ENCODE measurements around the gene XYLT2. TPM values are rescaled to one million over a fixed set of nuclear protein-coding genes. Genes with fewer than 3 reads are reported as not detected.

XYLT2 gene
- polyA plus RNA-seq, 3 donors = 15.6 to 29.2 (median 25.7) TPM

DNA sequence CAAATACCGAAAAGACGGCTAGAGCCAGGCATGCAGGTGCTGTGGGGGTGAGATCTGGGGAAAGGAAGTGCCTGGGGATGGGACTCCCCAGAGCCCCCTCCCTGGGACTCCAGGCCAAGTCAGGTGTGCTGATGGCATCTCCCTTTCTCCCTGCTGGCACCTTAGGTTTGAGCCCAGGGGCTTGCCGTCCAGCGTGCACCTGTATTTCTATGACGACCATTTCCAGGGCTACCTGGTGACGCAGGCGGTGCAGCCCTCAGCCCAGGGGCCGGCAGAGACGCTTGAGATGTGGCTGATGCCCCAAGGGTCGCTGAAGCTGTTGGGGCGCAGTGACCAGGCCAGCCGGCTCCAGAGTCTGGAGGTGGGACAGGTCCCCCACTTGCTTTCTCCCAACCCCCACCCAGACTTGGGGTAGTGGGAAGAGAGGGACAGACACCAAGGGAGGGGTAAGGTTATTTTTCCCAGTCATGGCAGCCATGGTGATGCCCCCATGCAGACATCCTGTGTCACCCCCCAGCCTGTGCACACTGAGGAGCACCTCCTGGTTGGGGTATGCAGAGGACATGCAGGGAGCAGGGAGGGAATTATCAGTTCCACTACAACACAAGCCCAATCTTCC, 11.1 kb downstream of the XYLT2 start:
- DNase-seq (ENCODE audit: extremely low read depth in 1 of 11, low read depth in 9 of 11, low spot score in 4 of 11) = no peak

DNA sequence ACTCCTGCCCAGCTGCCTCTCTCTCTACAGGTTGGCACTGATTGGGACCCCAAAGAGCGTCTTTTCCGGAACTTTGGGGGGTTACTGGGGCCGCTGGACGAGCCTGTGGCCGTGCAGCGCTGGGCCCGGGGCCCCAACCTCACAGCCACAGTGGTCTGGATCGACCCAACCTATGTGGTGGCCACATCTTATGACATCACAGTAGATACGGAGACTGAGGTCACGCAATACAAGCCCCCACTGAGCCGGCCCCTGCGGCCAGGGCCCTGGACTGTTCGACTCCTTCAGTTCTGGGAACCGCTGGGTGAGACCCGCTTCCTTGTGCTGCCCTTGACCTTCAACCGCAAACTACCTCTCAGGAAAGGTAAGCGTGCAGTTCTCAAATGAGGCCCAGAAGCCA, 12.3 kb downstream of the XYLT2 start:
- DNase-seq (ENCODE audit: extremely low read depth in 1 of 11, low read depth in 9 of 11, low spot score in 4 of 11) = no peak

DNA sequence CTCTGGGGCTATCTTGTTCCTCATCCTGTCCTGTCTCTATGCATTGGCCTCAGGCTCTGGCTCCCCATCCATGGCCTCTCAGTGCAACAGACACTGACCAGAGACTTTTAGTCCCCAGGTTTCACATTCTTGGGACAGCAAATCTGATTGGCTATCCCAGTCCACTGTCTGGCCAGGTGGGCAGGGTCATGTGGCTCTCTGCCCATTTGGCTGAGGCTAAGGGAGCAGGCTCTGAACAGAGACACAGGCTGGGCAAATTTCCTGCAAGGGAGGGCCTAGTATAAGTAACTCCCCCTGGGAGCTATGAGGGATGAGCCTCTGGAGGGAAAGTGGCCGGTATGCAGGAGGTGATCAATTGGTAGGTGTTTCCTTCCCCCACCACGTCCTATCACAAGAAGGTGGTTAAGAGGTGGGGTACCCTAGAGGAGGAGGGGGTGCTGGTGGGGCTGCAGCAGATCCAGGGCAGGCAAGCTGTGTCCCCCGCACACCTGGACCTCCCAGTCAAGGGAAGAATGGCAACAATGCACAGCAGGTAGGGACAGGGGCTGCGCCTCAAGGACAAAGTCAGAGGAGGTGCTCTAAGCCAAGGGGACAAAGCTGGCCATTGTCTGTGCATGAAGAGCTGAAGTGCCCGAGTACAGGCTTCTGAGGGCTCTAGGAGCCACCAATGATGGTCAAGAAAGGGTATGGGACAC, 13.2 kb downstream of the XYLT2 start:
- no peak for DNase-seq (ENCODE audit: extremely low read depth in 1 of 11, low read depth in 9 of 11, low spot score in 4 of 11)

DNA sequence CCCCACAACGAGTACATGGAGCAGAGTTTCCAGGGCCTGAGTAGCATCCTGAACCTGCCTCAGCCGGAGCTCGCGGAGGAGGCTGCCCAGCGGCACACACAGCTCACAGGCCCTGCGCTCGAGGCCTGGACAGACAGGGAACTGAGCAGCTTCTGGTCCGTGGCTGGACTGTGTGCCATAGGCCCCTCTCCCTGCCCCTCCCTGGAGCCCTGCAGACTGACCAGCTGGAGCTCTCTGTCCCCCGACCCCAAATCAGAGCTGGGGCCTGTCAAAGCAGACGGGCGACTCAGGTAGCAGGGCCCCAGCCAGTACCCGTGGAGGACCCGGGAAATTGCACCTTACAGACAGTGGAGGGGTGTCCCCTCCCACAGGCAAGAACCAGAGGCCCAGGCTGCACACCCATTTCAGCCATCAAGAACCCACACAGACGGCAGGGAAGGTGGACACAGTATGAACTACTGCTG, 14.1 kb downstream of the XYLT2 start:
- DNase-seq (ENCODE audit: extremely low read depth in 1 of 11, low read depth in 9 of 11, low spot score in 4 of 11) = no peak

DNA sequence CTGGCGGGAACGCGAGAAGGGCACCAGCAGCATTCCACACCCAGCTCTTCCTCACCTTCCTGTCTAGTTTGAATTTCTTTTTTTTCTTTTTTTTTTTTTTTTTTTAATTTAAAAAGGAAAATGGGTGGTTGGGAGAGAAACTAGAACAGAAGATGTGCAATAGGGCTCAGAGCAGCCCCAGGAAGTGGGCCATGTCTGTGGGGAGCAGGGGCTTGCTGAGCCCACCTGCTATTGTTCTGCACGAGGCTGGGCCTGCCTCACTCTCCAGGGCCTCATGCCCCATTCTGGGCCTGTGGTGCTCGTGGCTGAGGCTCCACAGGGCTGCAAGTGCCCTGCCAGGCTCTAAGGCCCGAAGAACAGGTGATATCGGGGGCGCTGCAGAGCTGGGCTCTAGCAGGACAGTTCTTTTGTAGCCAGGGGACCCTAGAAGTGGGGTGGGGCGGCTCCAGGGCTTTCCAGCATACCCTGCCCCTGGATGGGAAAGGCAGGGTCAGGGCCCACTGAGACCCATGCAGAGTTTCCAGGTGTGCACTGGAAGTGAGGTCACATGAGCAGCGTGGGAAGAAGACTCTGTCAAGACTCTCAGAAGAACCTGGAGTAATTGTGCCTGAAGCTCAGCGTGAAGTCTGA, 14.7 kb downstream of the XYLT2 start:
- DNase-seq (ENCODE audit: extremely low read depth in 1 of 11, low read depth in 9 of 11, low spot score in 4 of 11) = no peak

DNA sequence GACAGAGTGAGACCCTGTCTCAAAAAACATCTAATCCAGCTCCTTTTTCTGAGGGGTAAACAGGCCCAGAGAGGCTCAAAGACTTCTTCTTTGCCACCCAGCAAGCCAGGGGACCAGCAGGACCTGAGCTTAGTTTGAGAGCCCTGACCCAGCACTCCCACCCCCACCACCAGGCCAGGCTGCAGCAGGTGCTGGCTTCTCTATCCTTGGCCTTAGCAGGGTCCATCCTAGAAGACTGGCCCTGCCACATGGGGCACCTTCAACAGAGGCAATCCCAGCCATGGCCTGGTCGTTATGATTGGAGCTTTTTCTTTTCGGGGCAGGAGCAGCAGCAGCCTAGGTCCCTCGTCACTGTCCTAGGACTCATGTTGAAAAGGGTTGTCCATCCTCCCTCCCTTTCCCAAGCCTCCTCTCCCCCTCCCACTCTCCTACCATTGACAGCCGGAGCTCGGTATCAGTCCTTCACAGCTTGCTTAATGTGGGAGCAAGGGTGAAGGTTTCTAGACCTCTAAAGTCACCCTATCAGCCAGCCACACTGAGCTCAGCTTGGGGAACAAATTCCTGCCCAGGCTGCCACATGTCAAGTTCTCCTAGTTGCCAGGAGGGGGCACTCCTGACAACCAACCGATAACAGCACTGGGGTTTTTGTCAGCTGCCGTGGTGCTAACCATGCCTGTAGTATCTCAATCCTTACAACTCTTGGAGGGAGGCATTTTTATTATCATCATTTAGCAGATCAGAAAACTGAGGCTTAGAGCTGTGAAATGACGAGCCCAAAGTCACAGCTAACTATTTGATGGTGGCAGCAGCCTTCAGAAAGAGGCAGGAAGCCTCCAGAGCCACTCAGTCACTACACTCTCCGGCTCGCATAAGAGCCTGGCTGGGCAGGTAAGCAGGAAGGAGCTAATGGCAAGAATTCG, 15.9 kb downstream of the XYLT2 start:
- peak in 4 of 11 donors; percentile 39 to 46 (median 44) for DNase-seq (ENCODE audit: extremely low read depth in 1 of 11, low read depth in 9 of 11, low spot score in 4 of 11)

DNA sequence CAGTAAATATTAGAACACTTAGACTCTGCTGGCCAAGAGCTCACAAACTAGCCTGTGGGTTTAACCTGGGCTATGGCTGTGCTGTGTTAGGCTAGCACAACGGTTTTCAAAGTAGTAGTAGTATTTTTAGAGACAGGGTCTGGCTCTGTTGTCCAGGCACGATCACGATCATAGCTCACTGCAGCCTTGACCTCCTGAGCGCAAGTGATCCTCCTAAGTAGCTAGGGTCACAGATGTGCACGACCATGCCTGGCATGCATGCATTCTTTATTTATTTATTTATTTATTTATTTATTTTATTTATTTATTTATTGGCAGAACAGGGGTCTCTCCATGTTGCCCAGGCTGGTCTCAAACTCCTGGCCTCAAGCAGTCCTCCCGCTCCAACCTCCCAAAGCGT, 16.7 kb downstream of the XYLT2 start:
- DNase-seq (ENCODE audit: extremely low read depth in 1 of 11, low read depth in 9 of 11, low spot score in 4 of 11) = no peak

DNA sequence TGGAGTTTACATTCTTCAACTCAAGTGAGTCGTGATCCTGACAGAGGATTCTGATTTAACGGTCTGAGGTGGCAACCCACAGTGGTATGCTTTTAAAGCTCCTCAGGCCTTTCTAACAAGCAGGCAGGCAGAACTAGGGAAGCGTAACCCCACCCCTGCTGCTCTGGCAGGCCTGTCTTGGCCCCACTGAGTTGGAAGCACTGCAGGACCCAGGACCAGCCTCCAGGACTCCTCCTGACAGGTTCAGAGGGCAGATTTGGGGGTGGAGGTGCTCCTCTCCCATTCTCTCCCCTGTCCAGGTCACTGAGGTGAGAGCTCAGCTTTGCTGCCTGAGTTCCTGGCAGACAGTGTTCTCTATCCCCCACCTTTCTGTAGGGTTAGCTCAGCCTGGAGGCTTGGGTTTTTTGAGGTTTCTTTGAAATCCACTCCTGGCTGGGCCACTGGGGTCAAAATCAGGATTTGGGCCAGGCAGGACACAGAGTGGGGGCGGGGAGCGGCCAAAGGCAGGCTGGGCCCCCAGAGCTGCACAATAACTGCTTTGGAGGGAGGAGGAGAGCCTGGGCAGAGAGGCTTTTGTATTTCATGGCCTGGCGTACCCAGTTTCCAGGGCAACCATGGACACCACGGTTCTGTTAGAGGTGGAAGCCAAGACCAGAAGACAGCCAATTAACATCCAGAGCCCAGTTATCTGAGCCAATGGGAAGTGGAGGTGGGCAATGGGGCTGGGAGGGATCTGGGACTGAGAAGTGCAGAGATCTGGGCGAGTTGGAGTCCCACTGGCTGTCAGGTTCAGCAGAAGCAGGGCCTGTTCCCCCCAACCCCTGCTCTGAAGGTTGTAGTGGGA, 17.5 kb downstream of the XYLT2 start:
- DNase-seq (ENCODE audit: extremely low read depth in 1 of 11, low read depth in 9 of 11, low spot score in 4 of 11) = peak in 1 of 11 donors; percentile 48

DNA sequence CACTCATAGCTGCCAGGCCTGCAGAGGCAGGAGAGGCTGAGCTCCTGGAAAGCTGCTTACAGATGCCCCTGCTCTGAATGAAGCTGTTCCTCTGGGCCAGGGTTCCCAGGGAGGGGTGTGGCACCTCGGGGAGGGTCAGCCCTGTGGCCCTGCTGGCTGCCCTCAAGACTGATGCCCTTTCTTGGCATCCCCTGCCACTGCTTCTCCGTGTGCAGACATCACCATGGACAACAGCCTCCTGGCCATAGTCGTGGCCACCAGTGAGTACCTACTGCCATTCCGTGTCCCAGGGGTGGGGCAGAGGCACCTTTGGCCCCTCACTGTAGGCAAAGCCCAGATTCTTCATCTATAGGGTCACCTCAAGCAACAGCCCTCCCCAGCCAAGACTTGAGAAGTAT, 18.1 kb downstream of the XYLT2 start:
- DNase-seq (ENCODE audit: extremely low read depth in 1 of 11, low read depth in 9 of 11, low spot score in 4 of 11) = no peak

DNA sequence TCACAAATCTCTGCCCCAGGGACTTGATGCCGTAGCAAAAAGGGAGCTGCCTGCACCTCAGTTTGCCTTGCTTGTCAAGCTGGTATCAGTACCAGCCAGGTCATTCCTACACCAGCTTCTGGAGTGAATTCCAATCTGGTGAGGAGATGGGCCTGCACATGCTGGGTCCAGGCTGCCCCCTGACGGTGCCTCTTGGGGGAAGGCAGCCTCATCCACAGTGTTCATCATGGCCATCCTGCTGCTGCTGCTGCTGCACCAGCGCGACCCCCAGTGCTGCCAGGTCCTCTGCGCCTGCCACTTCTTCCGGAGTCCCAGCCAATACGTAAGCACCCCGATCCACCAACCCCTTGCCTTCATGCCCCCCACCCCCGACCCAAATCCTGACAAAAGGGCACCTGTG, 18.8 kb downstream of the XYLT2 start:
- DNase-seq (ENCODE audit: extremely low read depth in 1 of 11, low read depth in 9 of 11, low spot score in 4 of 11) = no peak

DNA sequence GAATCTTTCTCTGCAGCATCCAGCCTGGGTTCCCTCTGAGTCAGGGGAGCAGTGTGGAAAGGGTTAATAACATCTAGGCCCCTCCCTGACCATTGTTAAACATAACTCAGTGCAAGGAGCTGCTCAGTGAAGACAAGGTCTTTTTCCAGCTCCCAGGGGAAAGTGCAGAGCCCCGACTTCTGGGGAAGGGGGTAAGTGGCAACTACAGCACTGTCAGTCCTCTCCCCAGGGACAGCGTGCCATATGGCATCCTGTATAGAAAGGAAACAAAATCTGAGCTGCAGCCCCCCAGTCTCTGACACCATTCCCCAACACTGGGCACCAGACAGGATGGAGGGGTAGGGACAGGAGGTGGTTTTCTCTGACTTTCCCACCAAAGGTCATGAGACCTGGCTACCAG, 19.2 kb downstream of the XYLT2 start:
- no peak for DNase-seq (ENCODE audit: extremely low read depth in 1 of 11, low read depth in 9 of 11, low spot score in 4 of 11)

DNA sequence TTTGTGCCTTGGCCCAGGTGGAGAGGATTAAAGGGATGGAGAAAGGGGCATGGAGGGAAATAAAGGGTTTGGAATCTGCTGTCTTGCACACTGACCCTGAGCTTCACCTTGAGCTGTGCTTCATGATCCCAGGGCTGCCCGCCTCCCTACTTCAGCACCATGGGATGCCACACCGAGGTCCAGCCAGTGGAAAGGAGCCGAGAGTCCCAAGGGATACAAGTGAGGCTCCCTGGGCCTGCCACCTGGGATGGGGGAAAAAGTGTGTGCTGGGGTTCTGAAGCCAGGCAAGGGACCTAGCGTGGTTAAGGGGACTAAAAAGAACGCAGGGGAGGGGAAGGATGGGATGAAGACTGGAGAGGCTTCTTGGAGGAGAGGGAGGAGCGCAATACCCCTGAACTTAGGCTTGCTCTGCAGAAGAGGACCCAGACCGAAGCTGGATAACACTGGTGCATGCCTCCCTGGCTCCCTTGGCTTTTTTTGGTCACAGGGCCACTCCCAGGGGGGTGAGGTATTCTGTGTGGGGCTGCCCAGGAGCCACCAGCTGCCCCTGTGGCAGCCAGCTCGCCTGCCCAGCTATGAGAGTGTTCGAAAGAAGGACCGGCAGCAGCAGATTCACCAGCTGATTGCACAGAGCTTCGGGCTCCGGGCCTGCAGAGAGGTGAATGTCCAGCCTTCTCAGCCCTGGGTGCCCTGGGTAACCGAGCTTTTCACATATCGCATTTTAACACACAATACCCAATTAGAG, 19.9 kb downstream of the XYLT2 start:
- DNase-seq (ENCODE audit: extremely low read depth in 1 of 11, low read depth in 9 of 11, low spot score in 4 of 11) = no peak

DNA sequence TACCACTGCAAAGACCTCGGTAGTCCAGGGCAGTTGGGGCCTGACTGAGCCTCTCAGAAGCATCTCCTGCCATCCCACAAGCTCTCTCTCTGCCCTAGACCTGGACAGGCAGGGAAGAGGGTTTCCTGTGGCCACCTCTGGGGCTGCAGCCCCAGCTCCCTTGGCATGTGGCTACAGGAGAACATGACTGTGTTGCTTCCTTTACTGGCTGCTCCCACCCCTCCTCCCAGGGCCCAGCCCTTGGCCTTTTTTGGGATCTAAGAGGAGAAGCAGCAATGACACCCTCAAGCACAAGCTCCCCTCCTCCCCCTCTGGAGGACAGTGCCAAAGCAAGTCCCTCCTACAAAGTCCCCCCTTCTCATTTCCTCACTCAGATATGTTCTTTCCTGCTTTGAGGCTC, 21.5 kb downstream of the XYLT2 start:
- no peak for DNase-seq (ENCODE audit: extremely low read depth in 1 of 11, low read depth in 9 of 11, low spot score in 4 of 11)

DNA sequence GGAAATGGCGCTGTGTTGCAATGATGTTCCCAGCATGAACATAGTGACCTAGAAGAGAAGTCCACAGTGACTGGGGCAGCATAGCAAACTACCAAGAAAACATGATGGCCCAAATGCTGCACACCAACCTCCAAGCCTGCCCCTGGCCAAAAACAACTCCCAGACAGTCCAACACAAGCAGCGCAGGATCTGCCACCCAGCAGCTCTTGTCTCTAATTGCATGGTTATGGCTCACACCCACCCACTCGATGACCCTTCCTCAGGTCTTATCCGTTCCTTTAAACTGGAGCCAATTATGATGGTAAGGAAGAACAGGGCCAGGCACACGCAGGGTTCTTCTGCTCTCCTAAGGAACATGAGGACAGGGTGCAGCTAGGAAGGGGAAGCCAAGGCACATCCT, 24.1 kb downstream of the XYLT2 start:
- no peak for DNase-seq (ENCODE audit: extremely low read depth in 1 of 11, low read depth in 9 of 11, low spot score in 4 of 11)

DNA sequence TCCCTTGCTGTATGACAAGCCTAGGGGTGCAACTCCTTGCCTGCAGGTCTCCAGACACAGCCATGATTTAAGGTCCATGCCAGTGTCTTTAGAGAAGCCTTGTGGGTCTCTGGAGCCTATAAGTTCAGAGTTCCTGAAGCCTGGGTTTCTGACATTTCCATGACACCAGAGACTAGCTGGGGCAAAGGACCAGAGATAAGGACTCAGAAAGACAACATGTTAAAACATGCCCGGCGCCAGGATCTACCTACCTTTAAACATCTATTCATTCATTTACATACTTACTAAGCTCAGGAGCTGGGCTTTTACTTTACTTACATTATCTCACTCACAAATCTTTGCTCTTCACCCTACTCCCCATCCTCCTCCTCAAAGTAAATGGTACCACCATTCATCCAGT, 25.6 kb downstream of the XYLT2 start:
- DNase-seq (ENCODE audit: extremely low read depth in 1 of 11, low read depth in 9 of 11, low spot score in 4 of 11) = no peak

DNA sequence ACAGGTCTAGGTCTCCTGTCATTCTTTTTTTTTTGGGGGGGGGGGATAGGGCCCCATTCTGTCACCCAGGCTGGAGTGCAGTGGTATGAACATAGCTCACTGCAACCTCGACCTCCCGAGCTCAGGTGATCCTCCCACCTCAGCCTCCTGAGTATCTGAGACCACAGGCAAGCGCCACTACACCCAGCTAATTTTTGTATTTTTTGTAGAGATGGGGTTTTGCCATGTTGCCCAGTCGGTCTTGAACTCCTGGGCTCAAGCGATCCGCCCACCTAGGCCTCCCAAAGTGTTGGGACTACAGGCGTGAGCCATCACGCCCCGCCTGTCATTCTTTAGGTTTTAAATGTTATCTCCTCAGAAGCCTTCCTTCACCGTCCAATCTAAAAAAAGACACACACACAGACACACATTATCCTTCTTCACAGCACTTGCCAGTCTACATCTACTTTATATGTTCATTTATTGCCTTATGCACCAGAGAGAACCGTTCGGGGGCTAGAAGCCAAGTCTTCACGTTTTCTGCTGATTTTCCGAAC, 26.4 kb downstream of the XYLT2 start:
- no peak for DNase-seq (ENCODE audit: extremely low read depth in 1 of 11, low read depth in 9 of 11, low spot score in 4 of 11)

DNA sequence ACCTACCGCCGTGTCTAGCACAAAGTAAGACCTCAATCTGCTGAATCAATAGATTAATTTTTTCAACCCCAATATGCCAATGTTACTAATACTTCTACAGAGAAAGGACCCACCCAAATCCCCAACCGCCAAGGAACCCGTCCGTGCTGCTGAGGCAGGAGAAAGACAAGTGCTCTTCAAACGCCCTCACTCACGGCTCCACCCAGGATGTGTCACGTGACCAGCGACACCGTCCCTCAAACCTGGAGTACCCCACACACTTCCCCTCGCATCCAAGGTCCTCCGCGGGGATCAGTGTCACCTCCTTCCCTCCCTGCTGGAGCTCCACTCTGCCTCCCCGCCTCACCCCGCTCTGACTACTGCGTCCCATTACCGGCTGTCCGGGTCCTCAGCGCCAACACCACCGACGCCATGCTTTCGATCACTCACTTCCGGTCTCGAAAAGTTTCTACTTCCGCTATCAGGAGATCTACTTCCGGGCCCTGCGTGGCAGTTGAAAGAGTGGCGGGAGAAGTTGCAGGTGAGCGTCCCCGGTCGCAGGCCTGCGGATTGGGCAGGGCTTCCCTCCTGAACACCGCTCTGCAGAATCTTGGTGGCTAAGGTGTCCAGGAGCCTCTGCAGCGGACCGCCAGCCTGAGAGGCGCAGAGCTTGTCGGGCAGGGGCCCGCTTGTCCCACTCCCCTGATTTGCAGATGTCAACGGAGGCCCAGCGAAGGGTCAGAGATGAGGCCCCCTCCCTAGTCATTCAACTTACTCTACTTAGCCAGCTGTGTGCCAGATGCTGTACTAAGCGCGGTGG, 27.0 kb downstream of the XYLT2 start, which contains the start of the genes EME1 and MRPL27:
Gene EME1, plus strand, starts transcription at position 472 of the 799 bp plus-strand sequence. CDS start 1,980 bp downstream, outside the sequence.
Gene MRPL27, minus strand, starts transcription at position 427 of the 799 bp plus-strand sequence. Its CDS starts 14 bp downstream, at position 413.
- peak; percentile 73 to 94 (median 86) for DNase-seq (ENCODE audit: extremely low read depth in 1 of 11, low read depth in 9 of 11, low spot score in 4 of 11)

Data from renal cortex interstitium (tissue), 11 donors.